HCT116 (cell line): ENCODE results near the gene CAMK1D. TPM values are rescaled to one million over a fixed set of nuclear protein-coding genes. Genes with fewer than 3 reads are reported as not detected.

ENCODE experiments used
- ATAC-seq: fragments of 200-7000 bp; cut with Tn5 transposase; 2 replicates; pipeline ENCODE4 v1.9.1; 2020; ENCODE audit warnings: mild to moderate bottlenecking, moderate library complexity
- BruUV-seq: library from RNA; stranded (reverse); fragments of 400-500 nt; replicated peaks from 2 replicates; lab custom pipeline; 2021; lab: Mats Ljungman, UMichigan
- CTCF ChIA-PET: fragments of 300-600 bp; sonication (Branson Sonifier 250); formaldehyde crosslinking; loops from one replicate; lab custom pipeline; 2021; ENCODE audit warnings: antibody characterized with exemption; lab: Charles Lee
- POLR2A ChIA-PET: fragments of 300-600, 350-600 bp; sonication (Branson Sonifier 250); formaldehyde crosslinking; loops from one replicate; lab custom pipeline; 2021; ENCODE audit warnings: antibody characterized with exemption; lab: Charles Lee
- RAD21 ChIA-PET, 2 experiments: fragments of 300-600 bp; sonication (Branson Sonifier 250); formaldehyde crosslinking; loops; one replicate each; lab custom pipeline; 2023; ENCODE audit warnings: low total read pairs in 2 of 2; ENCODE audit not compliant: uncharacterized antibody in 2 of 2, unreplicated experiment in 2 of 2, low non-redundant PET in 1 of 2; lab: Charles Lee
- DNase-seq: peaks from one replicate; pipeline ENCODE4 v3.0.0-alpha.2; 2010; ENCODE audit warnings: low read depth, low spot score
- H2AFZ ChIP-seq: fragments of 200-600 bp; shearing (Covaris generic), sonication (generic); 2 replicates; pipeline ENCODE4 v1.6.1; 2017; ENCODE audit warnings: low read depth, mixed run types, mixed read lengths, antibody characterized with exemption, low read length; ENCODE audit not compliant: poor library complexity, severe bottlenecking
- H3K27ac ChIP-seq: 2 replicates; pipeline ENCODE4 v1.5.1; 2012; ENCODE audit warnings: low read depth, low read length
- H3K27me3 ChIP-seq: fragments of 200-600 bp; sonication (generic); 2 replicates; pipeline ENCODE4 v1.6.1; 2016; ENCODE audit warnings: mixed run types, low read length, mixed read lengths; ENCODE audit not compliant: insufficient read depth
- H3K36me3 ChIP-seq, 2 experiments: fragments of 200-500 bp in 1 of 2; fragments of 200-600 bp in 1 of 2; sonication (Bioruptor generic) in 1 of 2; sonication (generic) in 1 of 2; 2 replicates each; pipeline versions ENCODE4 v1.5.1 to v1.6.1; 2014 to 2016; ENCODE audit warnings: low read length in 2 of 2, inconsistent platforms in 1 of 2, mixed read lengths in 1 of 2, mixed run types in 1 of 2; ENCODE audit not compliant: insufficient read depth in 2 of 2, control insufficient read depth in 1 of 2
- H3K4me1 ChIP-seq, 2 experiments: fragments of 200-600 bp in 1 of 2; sonication (generic) in 1 of 2; 2 replicates each; pipeline versions ENCODE4 v1.5.1 to v1.6.1; 2012 to 2017; ENCODE audit warnings: low read length in 2 of 2, inconsistent platforms in 1 of 2, mild to moderate bottlenecking in 1 of 2, mixed read lengths in 1 of 2, mixed run types in 1 of 2, moderate library complexity in 1 of 2; ENCODE audit not compliant: insufficient read depth in 2 of 2, control insufficient read depth in 1 of 2
- H3K4me2 ChIP-seq: fragments of 200-600 bp; sonication (generic); 2 replicates; pipeline ENCODE4 v1.6.1; 2017; ENCODE audit warnings: mixed run types, low read length, mixed read lengths
- H3K4me3 ChIP-seq, 2 experiments: fragments of 200-600 bp in 1 of 2; sonication (generic) in 1 of 2; replicated peaks in 1 of 2; 2 replicates each; pipeline ENCODE4 v1.5.1; 2011 to 2016; ENCODE audit warnings: low read length in 2 of 2, control low read depth in 1 of 2, low read depth in 1 of 2, mild to moderate bottlenecking in 1 of 2, mixed read lengths in 1 of 2, mixed run types in 1 of 2
- H3K79me2 ChIP-seq: fragments of 200-600 bp; sonication (generic); 2 replicates; pipeline ENCODE4 v1.6.1; 2017; ENCODE audit warnings: mild to moderate bottlenecking, mixed run types, low read length, moderate library complexity, mixed read lengths; ENCODE audit not compliant: insufficient read depth
- H3K9ac ChIP-seq: fragments of 200-600 bp; sonication (generic); 2 replicates; pipeline ENCODE4 v1.6.1; 2016; ENCODE audit warnings: low read length, mixed read lengths
- H3K9me2 ChIP-seq: fragments of 200-600 bp; sonication (generic), shearing (Covaris generic); 2 replicates; pipeline ENCODE4 v1.6.1; 2017; ENCODE audit warnings: mixed run types, mild to moderate bottlenecking, moderate library complexity; ENCODE audit not compliant: insufficient read depth
- H3K9me3 ChIP-seq, 2 experiments: fragments of 200-500 bp in 1 of 2; fragments of 200-600 bp in 1 of 2; sonication (Bioruptor generic) in 1 of 2; sonication (generic) in 1 of 2; 2 replicates each; pipeline ENCODE4 v1.6.1; 2014 to 2017; ENCODE audit warnings: low read length in 2 of 2, mixed read lengths in 2 of 2, inconsistent platforms in 1 of 2, low read depth in 1 of 2, mild to moderate bottlenecking in 1 of 2, mixed run types in 1 of 2, moderate library complexity in 1 of 2; ENCODE audit not compliant: control insufficient read depth in 1 of 2, insufficient read depth in 1 of 2
- H4K20me1 ChIP-seq: fragments of 200-600 bp; sonication (generic), shearing (Covaris generic); 2 replicates; pipeline ENCODE4 v1.6.1; 2017; ENCODE audit warnings: mixed run types, mild to moderate bottlenecking, moderate library complexity; ENCODE audit not compliant: insufficient read depth
- EZH2phosphoT487 ChIP-seq: fragments of 200-600 bp; IDR thresholded peaks from 2 replicates; pipeline ENCODE4 v1.6.1; 2018; ENCODE audit warnings: antibody characterized with exemption, borderline replicate concordance
- JUND ChIP-seq: IDR thresholded peaks from 2 replicates; pipeline ENCODE4 v1.6.1; 2012
- POLR2A ChIP-seq: IDR thresholded peaks from 2 replicates; pipeline ENCODE4 v1.7.0; 2011; ENCODE audit warnings: borderline replicate concordance; ENCODE audit not compliant: insufficient read depth, insufficient read length; ENCODE audit errors: extremely low read depth
- intact Hi-C: fragments of 100-400 bp; cut with micrococcal nuclease; formaldehyde crosslinking; loops from 2 replicates; pipeline ENCODE4 v1.10.0; 2022
- total RNA-seq: library from RNA; stranded (reverse); gene quantifications from one replicate; pipeline ENCODE4 v1.2.1, GENCODE V29; 2021; ENCODE audit not compliant: unreplicated experiment
- TF ChIP-seq, protein P1 (sequence below): IDR thresholded peaks from 2 replicates; pipeline ENCODE4 v1.6.1; 2011; ENCODE audit warnings: mild to moderate bottlenecking, low read length, moderate library complexity; ENCODE audit not compliant: insufficient replicate concordance; ENCODE audit errors: extremely low read depth
- TF ChIP-seq, protein P2 (sequence below): IDR thresholded peaks from 2 replicates; pipeline ENCODE4 v1.6.1; 2012; ENCODE audit warnings: low read depth

Gene CAMK1D
- total RNA-seq, 1 experiment from 2014 or later = 9.6 TPM

DNA sequence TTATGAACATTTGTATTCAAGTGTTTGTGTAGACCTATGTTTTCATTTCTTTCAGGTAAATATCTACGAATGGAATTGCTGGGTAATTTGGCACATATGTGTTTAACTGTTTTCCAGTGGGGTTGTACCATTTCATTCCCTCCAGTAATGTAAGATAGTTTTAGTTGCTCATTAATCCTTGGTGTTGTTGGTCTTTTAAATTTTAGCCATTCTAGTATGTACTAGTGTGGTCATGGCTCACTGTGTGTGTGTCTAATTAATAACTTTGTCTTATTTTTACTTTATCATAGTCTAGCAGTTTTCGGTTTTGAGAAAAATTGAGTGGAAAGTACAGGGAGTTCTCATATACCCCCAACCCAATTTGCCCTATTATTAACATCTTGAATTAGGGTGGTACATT is 278.8 kb downstream of the CAMK1D start:
- no TSS peak for BruUV-seq
- DNase-seq = no peak
- H3K4me2 ChIP-seq = no peak overlapping the region
- no peaks in the 10 kb centered on the region for H3K36me3 ChIP-seq
- no peaks in the 10 kb centered on the region for H3K79me2 ChIP-seq
- ATAC-seq = no peak
- no peak overlapping the region for H3K9ac ChIP-seq
- RAD21 ChIA-PET = no interaction called here
- no peaks in the 10 kb centered on the region for H3K9me2 ChIP-seq
- peaks cover 0 to 13% of the 10 kb centered on the region in 2 experiments; a peak in 1 of 4 replicates for H3K4me1 ChIP-seq
- no peaks in the 10 kb centered on the region for H4K20me1 ChIP-seq
- intact Hi-C loops = no loop called here
- no peak overlapping the region for H2AFZ ChIP-seq
- CTCF ChIA-PET = no interaction called here
- H3K4me3 ChIP-seq = no peak overlapping the region
- no peak overlapping the region for H3K27ac ChIP-seq
- POLR2A ChIA-PET = no interaction called here
- no peaks in the 10 kb centered on the region for H3K9me3 ChIP-seq
- TF ChIP-seq, protein P1, sequence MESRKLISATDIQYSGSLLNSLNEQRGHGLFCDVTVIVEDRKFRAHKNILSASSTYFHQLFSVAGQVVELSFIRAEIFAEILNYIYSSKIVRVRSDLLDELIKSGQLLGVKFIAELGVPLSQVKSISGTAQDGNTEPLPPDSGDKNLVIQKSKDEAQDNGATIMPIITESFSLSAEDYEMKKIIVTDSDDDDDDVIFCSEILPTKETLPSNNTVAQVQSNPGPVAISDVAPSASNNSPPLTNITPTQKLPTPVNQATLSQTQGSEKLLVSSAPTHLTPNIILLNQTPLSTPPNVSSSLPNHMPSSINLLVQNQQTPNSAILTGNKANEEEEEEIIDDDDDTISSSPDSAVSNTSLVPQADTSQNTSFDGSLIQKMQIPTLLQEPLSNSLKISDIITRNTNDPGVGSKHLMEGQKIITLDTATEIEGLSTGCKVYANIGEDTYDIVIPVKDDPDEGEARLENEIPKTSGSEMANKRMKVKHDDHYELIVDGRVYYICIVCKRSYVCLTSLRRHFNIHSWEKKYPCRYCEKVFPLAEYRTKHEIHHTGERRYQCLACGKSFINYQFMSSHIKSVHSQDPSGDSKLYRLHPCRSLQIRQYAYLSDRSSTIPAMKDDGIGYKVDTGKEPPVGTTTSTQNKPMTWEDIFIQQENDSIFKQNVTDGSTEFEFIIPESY = no peak
- TF ChIP-seq JUND (no peak), POLR2A (no peak), EZH2phosphoT487 (no peak)
- TF ChIP-seq, protein P2, sequence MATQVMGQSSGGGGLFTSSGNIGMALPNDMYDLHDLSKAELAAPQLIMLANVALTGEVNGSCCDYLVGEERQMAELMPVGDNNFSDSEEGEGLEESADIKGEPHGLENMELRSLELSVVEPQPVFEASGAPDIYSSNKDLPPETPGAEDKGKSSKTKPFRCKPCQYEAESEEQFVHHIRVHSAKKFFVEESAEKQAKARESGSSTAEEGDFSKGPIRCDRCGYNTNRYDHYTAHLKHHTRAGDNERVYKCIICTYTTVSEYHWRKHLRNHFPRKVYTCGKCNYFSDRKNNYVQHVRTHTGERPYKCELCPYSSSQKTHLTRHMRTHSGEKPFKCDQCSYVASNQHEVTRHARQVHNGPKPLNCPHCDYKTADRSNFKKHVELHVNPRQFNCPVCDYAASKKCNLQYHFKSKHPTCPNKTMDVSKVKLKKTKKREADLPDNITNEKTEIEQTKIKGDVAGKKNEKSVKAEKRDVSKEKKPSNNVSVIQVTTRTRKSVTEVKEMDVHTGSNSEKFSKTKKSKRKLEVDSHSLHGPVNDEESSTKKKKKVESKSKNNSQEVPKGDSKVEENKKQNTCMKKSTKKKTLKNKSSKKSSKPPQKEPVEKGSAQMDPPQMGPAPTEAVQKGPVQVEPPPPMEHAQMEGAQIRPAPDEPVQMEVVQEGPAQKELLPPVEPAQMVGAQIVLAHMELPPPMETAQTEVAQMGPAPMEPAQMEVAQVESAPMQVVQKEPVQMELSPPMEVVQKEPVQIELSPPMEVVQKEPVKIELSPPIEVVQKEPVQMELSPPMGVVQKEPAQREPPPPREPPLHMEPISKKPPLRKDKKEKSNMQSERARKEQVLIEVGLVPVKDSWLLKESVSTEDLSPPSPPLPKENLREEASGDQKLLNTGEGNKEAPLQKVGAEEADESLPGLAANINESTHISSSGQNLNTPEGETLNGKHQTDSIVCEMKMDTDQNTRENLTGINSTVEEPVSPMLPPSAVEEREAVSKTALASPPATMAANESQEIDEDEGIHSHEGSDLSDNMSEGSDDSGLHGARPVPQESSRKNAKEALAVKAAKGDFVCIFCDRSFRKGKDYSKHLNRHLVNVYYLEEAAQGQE = no peak
- no peaks in the 10 kb centered on the region for H3K27me3 ChIP-seq
